Fibroblast of pulmonary artery (primary cell): ENCODE data around the gene PRSS27.

Experiments used
- DNase-seq: peaks from one replicate; pipeline ENCODE4 v3.0.0-alpha.2; 2010; ENCODE audit warnings: low read depth
- H3K4me3 ChIP-seq: replicated peaks from 2 replicates; pipeline ENCODE4 v1.5.1; 2011; ENCODE audit warnings: low read depth, mild to moderate bottlenecking, control low read depth, low read length, moderate library complexity
- CTCF ChIP-seq: IDR thresholded peaks from 2 replicates; pipeline ENCODE4 v1.5.1; 2011; ENCODE audit warnings: mild to moderate bottlenecking, control low read depth, low read length, inconsistent platforms; ENCODE audit errors: missing control alignments

The PRSS27 gene

DNA sequence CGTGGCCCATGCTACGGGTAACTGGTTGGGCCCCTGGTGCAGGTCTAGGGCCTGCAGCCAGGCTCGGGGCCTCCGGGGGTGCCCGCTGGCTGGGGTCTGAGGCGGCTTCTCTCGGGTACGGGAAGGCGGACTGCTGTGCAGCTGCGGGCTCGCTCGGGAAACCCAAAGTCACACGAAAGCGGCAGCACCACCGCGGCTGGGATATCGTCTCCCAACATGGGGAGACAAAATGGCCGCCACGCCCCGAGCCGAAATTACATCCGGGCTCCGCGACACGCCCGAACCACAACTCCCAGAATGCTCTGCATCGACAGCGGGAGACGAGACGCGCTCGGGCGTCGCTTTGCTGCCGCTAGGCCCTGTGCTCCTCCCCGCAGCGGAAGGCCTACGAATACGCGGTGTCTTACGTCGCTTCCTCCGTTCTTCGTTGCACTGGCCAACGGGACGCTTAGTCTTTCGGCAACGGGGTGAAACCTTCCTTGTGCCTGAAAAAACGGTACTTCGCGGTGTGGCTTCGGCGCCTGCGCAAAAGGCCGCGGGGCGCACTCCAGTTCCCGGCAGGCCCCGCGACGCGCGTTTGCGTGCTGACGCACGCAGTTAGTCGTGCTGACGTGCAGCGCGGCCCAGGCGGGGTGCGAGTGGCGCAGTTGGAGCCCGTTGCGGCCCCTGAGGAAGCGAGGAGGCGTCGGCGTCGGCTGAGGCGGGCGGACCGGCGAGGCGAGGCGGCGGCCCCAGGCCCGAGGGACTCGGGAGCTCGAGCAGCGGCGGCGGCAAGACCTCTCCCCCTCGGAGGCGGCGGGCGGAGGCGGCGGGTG lies 32.2 kb upstream of the PRSS27 start, which contains the start of gene SRRM2:
SRRM2 (plus strand) TSS at position 604 of the 815 bp plus-strand sequence. CDS start 3,727 bp downstream, outside the sequence.
- DNase-seq = peak; percentile 97
- TF ChIP-seq CTCF = no peak
- H3K4me3 ChIP-seq = peak within 1 kb of the TSS; percentile 94

GRCh38 chr16:2751577-2752034 lies 31.6 kb upstream of the PRSS27 start:
- TF ChIP-seq CTCF = no peak
- peak; percentile 13 for DNase-seq
- H3K4me3 ChIP-seq = peak overlapping the region; percentile 94

DNA sequence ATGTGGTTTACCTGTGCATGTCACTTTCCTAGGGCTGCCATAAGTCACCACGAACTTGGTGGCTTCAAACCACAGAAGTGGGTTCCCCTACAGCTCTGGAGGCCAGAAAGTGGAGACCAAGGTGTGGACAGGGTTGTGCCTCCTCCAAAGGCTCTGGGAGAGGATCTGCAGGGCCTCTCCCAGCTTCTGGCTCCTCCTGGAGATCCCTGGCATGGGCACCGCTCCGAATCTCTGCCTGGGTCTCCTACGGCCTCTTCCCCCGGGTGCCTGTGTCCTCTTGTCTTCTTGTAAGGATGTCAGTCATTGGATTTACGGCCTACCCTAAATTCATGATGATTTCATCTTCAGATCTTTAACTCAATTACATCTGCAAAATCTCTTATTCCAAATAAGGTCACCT lies 29.9 kb upstream of the PRSS27 start:
- DNase-seq = no peak
- no peak for TF ChIP-seq CTCF
- H3K4me3 ChIP-seq = no peak overlapping the region

DNA sequence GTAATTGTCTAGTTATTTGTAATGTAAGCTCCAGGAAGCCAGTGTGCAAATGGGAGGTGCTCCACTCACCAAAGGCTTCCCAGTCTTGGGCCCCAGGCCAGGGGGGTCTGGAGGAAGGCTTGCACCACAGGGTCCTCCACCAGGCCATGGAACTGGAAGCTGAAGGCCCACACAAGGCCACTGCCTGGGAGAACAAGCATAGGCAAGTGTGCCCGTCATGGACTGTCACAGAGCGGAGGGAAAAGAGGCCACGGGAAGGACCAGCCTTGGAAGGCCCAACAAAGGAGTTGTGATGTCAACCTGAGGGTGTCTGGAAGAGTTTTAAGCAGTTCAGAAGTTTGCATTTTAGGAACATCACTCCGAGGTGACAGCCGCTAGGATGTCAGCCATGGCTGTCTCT lies 29.5 kb upstream of the PRSS27 start:
- no peak for TF ChIP-seq CTCF
- H3K4me3 ChIP-seq = no peak overlapping the region
- DNase-seq = no peak

DNA sequence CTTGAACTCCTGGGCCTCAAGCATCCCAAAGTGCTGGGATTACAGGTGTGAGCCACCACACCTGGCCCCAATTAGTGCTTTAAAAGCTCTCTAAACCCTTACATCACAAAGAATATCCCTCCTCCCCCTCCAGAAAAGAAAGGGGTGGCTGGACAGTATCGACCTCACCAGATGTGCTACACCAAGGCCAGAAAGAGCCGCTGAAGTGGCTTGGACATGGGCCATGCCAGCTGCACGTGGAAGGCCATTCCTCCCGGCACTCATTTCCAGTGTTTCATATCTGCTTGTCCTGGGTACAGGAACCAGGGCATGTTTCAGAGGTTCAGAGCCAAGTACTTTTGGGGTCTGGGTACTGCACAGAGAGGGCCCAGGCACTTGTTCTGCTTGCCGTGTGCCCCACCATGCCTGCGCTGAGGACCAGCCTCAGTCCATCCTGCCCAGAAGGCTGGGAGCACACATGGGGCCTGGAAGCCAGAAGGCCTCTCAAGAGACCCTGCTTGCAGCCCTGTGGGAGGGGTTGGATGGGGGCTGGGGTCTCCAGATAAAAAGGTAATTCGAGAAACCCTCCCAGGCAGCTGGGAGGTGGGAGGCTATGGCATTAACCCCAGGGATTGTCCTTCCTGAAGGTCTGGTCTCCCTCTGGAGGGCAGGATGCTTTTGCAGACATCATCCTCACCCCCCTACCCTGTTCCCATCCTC lies 28.9 kb upstream of the PRSS27 start:
- no peak for TF ChIP-seq CTCF
- no peak for DNase-seq
- no peak overlapping the region for H3K4me3 ChIP-seq

DNA sequence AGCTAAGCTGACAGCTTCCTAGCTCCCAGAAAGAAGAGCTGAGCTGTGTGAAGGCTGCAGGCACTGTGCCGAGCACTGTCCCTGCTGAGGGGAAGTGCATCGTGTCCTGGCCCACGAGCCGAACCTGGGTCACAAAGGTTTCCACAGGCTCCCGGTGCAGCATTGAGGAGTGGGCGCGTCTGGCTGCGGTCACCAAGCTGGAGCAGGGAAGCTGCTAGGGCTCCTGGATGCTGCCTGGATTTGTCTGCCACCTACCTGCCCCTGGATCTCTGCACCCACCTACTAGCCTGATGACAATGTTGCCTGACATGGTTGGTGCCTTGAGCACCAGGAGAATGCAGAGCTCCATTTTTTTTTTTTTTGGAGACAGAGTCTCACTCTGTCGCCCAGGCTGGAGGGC lies 25.9 kb upstream of the PRSS27 start:
- no peak overlapping the region for H3K4me3 ChIP-seq
- DNase-seq = no peak
- TF ChIP-seq CTCF = no peak
